Measurements from ENCODE around the gene BPIFB4.

GRCh38 chr20:33062105-33062824 lies 17.2 kb upstream of the BPIFB4 start:
- TF ChIP-seq, protein P1, sequence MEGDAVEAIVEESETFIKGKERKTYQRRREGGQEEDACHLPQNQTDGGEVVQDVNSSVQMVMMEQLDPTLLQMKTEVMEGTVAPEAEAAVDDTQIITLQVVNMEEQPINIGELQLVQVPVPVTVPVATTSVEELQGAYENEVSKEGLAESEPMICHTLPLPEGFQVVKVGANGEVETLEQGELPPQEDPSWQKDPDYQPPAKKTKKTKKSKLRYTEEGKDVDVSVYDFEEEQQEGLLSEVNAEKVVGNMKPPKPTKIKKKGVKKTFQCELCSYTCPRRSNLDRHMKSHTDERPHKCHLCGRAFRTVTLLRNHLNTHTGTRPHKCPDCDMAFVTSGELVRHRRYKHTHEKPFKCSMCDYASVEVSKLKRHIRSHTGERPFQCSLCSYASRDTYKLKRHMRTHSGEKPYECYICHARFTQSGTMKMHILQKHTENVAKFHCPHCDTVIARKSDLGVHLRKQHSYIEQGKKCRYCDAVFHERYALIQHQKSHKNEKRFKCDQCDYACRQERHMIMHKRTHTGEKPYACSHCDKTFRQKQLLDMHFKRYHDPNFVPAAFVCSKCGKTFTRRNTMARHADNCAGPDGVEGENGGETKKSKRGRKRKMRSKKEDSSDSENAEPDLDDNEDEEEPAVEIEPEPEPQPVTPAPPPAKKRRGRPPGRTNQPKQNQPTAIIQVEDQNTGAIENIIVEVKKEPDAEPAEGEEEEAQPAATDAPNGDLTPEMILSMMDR (conservative IDR thresholded peaks at IDR 0.05; ENCODE audit: low read depth, low read length) = no peak
- TF ChIP-seq MAFK (IDR thresholded peaks at IDR 0.05; ENCODE audit: low read depth, low read length) = no peak
- no peak for TF ChIP-seq POLR2A (IDR thresholded peaks at IDR 0.05; ENCODE audit: low read depth, low read length)
- TF ChIP-seq RAD21 (IDR thresholded peaks at IDR 0.05; ENCODE audit: low read length) = no peak
- no peak for TF ChIP-seq BHLHE40 (IDR thresholded peaks at IDR 0.05; ENCODE audit: low read depth, low read length)
- TF ChIP-seq CEBPB (IDR thresholded peaks at IDR 0.05; ENCODE audit: low read depth, low read length) = no peak
- TF ChIP-seq CHD1 (IDR thresholded peaks at IDR 0.05; ENCODE audit: low read depth, low read length) = no peak

Measured in IMR-90 (cell line).